NCI-H748 (cell line): ENCODE measurements around the gene AQP3.
"Not testable (repeated sequence)": the region's sequence is repeated elsewhere in the genome, so short reads cannot be mapped to it uniquely, and the experiment has no call there.

Source experiments
- DNase-seq: peaks from one replicate; lab custom pipeline; 2025; ENCODE audit not compliant: unreplicated experiment; lab: John Stamatoyannopoulos, UW

The AQP3 gene

DNA sequence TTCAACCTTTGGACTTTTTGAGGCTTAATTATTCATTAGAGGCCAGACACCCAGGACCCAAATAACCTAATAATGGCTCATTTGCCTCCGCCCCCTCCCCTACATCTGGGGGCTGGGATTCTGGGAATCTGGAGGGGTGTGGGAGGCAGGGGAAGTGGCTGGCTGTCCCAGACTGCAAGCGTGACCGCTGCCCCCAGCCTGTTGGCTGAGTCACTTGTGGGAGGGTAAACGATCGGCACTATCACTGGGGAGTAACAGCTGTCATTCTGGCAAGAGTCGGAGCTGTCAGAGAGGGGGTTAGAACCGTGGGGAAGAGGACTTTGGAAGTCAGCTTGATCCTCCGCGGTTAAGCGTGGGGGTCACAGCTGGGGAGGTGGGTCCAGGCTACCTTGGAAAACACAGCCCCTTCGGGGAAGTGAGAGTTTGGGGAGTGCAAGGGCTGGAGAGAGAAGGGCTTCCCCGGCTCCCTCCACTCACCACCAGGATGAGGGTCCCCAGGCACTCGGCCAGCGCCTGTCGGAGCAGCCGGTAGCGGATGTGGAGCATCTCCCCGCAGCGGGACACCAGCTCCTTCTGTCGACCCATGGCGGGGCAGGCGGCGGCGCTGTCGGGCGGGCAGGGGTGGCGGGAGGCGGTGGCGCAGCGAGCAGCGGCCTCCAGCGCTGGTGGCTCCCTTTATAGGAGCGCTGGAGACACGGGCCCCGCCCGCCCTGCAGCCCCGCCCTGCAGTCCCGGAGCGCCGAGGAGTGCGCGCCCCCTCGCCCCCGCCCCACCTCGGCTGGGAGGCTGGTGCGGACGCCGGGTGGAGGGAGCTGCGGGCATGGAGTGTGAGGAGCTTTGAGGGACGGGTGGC is at the start of gene AQP3:
AQP3 (minus strand) TSS at position 648 of the 853 bp plus-strand sequence; CDS start at position 585, 63 bp downstream.
- peak; percentile 75 for DNase-seq

GRCh38 chr9:33493819-33494218 is 46.4 kb upstream of the AQP3 start:
- not testable (repeated sequence) for DNase-seq

- DNase-seq: no peak
These were observed 41.7 kb upstream of the AQP3 start for GRCh38 chr9:33489066-33489465.

GRCh38 chr9:33485312-33485711 is 37.9 kb upstream of the AQP3 start:
- DNase-seq: not testable (repeated sequence)

DNA sequence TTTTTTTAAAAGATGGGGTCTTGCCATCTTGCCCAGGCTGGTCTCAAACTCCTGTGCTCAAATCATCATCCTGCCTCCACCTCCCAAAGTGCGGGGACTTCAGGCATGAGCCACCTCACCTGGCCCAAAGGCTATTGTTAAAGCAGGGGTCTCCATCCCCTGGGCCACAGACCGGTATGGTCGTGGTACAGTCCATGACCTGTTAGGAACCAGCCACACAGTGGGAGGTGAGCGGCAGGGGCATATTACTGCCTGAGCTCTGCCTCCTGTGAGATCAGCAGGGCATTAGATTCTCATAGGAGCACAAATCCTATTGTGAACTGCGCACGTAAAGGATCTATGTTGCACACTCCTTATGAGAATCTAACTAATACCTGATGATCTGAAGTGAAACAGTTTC is 33.6 kb upstream of the AQP3 start:
- no peak for DNase-seq

GRCh38 chr9:33480106-33480505 is 32.7 kb upstream of the AQP3 start:
- no peak for DNase-seq

- DNase-seq: no peak
These were observed 29.1 kb upstream of the AQP3 start for GRCh38 chr9:33476503-33476902.

- no peak for DNase-seq
These were observed 28.0 kb upstream of the AQP3 start for GRCh38 chr9:33475357-33475756.

DNA sequence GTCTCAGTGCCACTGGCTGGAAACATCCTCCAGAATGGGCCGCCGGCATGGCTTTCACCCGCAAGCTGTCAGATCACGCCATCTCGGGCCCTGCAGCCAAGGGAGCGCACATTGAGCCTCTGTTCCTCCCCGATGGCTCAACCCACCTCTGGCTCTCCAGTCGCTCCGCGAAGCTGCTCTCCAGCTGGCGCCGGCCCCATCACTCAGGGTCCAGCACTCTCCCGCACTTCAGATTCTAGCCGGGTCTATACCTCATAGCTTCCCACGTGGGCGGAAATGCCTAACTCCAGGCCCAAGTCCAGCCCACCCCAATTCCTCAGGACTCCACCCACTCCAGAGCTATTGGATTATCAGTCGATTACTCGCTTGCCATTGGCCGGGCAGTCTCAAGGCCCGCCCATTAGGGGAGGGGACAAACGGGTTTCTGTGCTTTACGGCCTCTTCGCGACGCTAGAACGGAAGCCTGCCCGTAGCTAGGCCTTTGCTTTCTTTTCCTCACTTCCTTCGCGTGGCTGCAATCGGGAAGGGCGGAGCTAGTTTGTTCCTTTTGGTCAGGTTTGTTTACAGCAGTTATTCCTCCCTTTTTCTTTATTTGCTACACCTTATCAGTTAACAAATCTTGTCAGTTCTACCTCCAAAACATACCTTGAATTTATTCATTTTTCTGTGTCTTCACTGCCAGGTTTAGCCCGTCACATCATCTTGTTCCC is 26.4 kb upstream of the AQP3 start, which contains the start of gene NOL6:
NOL6 (minus strand) TSS at position 282 of the 710 bp plus-strand sequence; CDS start at position 200, 82 bp downstream.
- DNase-seq: peak; percentile 99

GRCh38 chr9:33472881-33473615 is 25.7 kb upstream of the AQP3 start:
- DNase-seq: no peak

GRCh38 chr9:33472171-33472880 is 24.9 kb upstream of the AQP3 start:
- no peak for DNase-seq

DNA sequence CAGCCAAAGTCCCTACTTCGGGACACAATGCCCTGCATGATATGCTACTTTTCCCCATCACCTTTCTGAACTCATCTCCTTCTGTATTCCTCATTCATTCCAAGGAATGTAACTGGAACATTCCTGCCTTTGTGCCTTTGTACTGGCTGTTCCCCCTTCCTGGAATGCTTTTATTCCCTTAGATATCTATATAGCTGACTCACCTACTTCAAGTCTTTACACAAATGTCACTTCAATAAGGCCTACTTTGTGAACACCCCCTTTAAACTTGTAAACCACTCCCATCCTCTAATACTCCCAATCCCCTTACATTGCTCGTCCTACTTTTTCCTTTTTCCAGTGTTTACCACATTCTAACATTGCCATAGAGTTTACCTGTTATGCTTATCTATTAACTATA is 24.0 kb upstream of the AQP3 start:
- no peak for DNase-seq

DNA sequence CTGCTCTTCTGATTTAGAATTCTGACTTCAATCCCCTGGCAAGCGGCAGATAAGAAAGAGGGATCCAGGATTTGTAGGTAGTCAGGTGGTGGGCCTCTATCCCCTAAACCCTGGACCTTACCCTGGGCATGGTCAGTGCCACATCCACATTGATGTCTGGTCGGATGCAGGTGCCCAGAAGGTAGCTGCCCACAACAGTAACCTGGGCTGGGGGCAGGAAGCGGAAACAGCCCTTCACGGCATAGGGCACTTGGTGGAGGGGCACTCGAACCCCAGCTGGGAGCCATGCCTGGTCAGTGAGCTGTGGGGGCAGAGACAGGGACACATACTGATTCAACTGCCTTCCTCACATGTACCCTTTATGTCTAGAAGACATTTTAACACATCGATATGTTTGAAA is 22.5 kb upstream of the AQP3 start:
- DNase-seq: no peak

DNA sequence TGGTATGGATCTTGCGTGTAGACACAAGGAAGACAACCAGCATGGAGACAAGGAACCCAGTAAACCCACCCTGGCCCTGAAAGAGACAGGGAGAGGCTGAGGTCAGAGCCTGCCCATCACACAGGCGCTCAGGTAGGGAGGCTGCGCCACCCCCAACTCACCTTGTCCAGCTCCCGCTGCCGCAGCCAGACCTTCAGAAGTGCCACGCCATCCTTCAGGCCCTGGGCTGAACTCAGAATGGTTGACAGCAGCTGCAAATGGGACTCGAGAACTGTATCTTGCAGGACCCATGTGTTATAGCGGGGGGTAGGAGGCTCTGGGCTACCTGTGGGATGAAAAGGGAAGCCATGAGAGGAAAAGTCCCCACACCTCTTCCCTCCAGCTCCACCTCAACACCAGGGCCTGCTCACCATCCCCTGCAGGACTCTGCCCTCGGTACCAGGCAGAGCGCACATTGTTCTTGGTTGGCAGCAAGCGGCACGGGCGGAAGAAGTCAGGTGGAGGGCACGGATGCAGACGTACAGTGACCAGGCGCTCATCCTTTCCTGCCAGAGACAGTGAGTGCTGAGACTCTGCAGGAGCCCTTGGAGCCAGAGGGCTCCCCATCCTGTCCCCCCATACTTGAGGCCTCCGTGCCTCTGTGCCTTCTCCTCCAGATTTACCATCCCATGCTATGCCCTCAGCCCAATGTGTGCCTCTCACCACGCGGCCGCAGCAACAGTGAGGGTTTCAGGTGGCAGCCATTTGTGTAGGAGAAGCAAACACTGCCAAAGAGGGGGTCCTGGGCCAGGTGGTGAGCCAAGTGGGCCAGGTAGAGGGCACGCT is 21.6 kb upstream of the AQP3 start:
- no peak for DNase-seq

GRCh38 chr9:33468215-33468730 is 20.9 kb upstream of the AQP3 start:
- DNase-seq: no peak

DNA sequence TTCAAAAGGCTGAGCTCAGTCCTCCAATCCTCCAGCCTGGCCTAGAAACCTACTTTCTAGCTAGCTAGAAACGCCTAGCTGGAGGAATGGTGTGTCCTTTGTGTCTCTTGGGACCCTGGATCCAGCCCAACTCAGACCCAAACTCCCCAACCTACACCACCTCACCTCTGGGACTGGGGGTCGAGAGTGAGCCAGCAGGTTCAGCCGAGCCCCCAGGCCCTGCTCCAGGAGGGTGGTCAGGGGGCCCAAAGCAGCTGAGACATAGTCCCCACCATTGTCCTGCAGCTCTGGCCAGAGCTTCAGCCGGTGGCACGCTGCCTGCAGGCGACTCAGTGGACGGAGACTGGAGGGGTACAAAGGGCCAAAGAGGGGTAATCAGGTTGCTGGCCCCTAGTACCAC is 20.1 kb upstream of the AQP3 start:
- DNase-seq: no peak

DNA sequence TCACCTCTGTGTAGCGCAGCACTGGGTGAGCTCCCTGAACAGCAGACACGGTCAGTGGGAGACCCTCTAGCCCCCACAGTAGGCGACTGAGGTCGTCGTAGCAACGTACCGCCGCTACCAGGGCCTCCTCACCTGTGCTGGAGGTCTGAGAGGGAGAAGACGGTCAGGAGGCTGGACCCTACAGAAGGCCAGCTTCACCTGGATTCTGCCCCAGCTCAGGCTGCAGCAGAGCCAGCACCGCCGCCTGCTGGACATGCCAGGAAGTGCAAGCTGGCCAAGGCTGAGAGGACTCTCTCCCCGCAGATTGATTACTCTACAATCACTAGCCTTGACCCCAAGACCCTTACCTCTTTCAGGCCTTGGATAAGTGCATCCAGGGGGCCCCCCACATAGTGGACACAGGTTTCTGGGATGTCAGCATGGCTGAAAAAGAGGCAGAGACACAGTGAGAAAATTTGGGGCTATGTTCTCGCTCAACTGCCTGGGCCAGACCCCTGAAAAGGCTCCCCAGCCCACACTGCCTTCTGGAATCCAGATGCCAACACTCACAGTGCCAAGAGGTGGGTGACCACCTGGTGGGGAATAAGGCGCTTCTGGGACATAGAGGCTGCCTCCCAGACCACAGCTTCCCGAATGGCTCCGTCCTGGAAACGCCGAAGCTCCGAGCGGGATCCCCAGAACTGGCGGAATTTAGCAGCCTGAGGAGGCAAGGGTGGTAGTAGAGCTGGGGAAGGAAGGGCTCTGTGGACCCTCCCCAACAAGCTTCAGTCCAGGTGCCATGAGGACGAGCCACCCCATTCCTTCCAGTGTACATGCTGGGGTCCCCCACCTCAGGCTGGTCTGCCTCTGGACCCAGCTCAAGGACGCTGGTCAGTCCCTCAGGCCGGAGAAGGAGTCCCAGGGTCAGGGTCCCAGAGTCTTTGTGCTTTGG is 19.4 kb upstream of the AQP3 start:
- DNase-seq: peak; percentile 43
